PFSK-1 (cell line): Measurements from ENCODE around the gene MGA. TPM values are rescaled to one million over a fixed set of nuclear protein-coding genes. Genes with fewer than 3 reads are reported as not detected.

ENCODE experiments used
- FOXP2 ChIP-seq: optimal IDR thresholded peaks from 2 replicates; pipeline ENCODE3; 2011; ENCODE audit warnings: borderline replicate concordance, control low read depth, inconsistent platforms; ENCODE audit not compliant: insufficient read depth; ENCODE audit errors: extremely low read length, extremely low read depth
- POLR2AphosphoS5 ChIP-seq: IDR thresholded peaks from 2 replicates; pipeline ENCODE4 v1.6.1; 2012; ENCODE audit warnings: low read depth, mild to moderate bottlenecking, control low read depth, low read length, moderate library complexity
- SIN3A ChIP-seq: IDR thresholded peaks from 2 replicates; pipeline ENCODE4 v1.6.1; 2012; ENCODE audit warnings: mild to moderate bottlenecking, low read length, moderate library complexity, borderline replicate concordance; ENCODE audit not compliant: insufficient read depth
- TAF1 ChIP-seq: IDR thresholded peaks from 2 replicates; pipeline ENCODE4 v1.6.1; 2012; ENCODE audit warnings: low read length, control low read depth, borderline replicate concordance; ENCODE audit not compliant: insufficient read depth
- polyA plus RNA-seq: library from polyadenylated mRNA; unstranded; fragments of >200 nt; gene quantifications from one replicate; pipeline ENCODE4 v1.2.1, GENCODE V29; 2012; ENCODE audit warnings: low read depth, missing spikeins; ENCODE audit not compliant: insufficient read length
- TF ChIP-seq, protein P1 (sequence below), 2 experiments: IDR thresholded peaks; 2 replicates each; pipeline versions ENCODE4 v1.6.1 to v1.8.0; 2011 to 2012; ENCODE audit warnings: low read depth in 2 of 2, low read length in 2 of 2, control low read depth in 1 of 2, inconsistent platforms in 1 of 2, mild to moderate bottlenecking in 1 of 2, moderate library complexity in 1 of 2; ENCODE audit not compliant: insufficient read depth in 1 of 2

Gene MGA
- polyA plus RNA-seq, result 6.5 TPM

DNA sequence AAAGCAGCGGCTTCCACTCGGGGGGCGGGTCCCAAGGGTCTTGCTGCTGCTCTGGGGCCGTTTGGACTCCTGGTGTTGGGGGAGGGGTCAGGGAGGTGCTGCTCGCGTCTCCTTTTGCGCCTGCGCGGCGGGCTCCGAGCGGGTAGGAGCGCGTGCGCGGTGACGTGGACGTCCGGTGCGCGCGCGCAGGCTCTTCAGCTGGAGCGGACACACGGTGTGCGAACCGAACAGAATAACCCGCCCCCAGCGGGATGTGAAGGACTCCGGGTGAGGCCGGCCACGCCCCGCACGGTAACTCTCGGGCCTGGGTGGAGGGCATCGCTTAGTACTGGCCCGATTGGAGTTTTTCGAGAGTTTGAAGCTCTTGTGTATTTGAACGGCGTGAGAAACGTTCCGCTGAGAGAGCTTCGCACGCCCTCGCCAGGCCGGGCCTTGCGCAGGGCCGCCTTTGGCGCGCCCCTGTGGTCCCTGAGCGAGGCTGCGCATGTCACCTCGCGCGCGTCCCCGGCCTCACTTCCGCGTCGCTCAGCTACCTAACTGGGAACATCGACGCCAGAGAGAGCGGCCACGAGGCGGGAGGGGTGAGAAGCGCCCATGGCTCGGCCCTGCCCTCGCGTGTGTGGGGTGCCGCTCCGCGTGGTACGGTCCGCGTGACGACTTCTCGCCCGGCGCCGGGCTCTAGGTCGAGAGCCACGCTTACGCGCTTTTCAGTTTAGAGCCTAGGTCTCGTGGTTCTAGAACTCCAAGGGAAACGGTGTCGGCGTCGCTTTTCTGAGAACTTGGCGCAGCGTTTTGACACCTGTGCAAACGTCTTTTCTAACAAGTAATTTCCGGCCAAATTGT is at the start of gene MGA:
Gene MGA (plus strand): TSS at position 171 of the 843 bp plus-strand sequence.
- TF ChIP-seq POLR2AphosphoS5 (no peak), SIN3A (no peak), TAF1 (no peak), FOXP2 (no peak)
- TF ChIP-seq, protein P1, sequence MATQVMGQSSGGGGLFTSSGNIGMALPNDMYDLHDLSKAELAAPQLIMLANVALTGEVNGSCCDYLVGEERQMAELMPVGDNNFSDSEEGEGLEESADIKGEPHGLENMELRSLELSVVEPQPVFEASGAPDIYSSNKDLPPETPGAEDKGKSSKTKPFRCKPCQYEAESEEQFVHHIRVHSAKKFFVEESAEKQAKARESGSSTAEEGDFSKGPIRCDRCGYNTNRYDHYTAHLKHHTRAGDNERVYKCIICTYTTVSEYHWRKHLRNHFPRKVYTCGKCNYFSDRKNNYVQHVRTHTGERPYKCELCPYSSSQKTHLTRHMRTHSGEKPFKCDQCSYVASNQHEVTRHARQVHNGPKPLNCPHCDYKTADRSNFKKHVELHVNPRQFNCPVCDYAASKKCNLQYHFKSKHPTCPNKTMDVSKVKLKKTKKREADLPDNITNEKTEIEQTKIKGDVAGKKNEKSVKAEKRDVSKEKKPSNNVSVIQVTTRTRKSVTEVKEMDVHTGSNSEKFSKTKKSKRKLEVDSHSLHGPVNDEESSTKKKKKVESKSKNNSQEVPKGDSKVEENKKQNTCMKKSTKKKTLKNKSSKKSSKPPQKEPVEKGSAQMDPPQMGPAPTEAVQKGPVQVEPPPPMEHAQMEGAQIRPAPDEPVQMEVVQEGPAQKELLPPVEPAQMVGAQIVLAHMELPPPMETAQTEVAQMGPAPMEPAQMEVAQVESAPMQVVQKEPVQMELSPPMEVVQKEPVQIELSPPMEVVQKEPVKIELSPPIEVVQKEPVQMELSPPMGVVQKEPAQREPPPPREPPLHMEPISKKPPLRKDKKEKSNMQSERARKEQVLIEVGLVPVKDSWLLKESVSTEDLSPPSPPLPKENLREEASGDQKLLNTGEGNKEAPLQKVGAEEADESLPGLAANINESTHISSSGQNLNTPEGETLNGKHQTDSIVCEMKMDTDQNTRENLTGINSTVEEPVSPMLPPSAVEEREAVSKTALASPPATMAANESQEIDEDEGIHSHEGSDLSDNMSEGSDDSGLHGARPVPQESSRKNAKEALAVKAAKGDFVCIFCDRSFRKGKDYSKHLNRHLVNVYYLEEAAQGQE (IDR thresholded peaks at IDR 0.05; ENCODE audit: insufficient read depth in 1 of 2, low read depth in 2 of 2, low read length in 2 of 2), result no peak

DNA sequence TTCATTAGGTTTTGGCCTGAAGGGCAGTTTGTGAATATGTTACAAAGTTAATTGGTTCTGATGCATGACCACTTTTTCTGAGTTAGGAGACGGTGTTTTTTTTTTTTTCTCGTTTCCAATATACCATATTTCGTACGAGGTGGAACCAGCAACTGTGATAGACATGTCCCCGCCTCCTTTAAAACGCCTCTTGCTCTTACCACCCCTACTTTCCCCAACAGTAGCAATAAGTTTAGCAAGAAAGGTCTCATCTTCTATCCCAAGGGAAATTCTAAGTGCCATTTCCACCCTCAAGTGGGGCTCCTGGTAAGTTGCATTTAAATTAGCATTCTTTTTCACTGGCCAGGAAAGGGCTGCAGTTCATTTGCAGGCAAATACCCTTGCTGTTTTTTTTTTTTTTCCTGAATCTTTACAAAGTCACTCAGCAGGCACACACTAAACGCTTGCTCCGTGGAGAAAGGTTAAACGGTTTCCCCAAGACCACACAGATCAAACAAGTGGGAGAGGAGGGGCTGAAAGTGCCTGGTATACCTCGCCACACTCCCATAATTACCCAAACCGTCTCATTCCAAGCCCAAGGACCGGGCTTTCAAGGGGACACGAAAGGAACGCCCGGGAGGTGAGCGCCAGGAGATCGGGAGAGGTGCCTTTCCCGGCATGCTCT is 39.5 kb upstream of the MGA start:
- TF ChIP-seq FOXP2 (no peak), TAF1 (no peak), POLR2AphosphoS5 (no peak), SIN3A (no peak)
- TF ChIP-seq, protein P1 (IDR thresholded peaks at IDR 0.05; ENCODE audit: insufficient read depth in 1 of 2, low read depth in 2 of 2, low read length in 2 of 2), result no peak

DNA sequence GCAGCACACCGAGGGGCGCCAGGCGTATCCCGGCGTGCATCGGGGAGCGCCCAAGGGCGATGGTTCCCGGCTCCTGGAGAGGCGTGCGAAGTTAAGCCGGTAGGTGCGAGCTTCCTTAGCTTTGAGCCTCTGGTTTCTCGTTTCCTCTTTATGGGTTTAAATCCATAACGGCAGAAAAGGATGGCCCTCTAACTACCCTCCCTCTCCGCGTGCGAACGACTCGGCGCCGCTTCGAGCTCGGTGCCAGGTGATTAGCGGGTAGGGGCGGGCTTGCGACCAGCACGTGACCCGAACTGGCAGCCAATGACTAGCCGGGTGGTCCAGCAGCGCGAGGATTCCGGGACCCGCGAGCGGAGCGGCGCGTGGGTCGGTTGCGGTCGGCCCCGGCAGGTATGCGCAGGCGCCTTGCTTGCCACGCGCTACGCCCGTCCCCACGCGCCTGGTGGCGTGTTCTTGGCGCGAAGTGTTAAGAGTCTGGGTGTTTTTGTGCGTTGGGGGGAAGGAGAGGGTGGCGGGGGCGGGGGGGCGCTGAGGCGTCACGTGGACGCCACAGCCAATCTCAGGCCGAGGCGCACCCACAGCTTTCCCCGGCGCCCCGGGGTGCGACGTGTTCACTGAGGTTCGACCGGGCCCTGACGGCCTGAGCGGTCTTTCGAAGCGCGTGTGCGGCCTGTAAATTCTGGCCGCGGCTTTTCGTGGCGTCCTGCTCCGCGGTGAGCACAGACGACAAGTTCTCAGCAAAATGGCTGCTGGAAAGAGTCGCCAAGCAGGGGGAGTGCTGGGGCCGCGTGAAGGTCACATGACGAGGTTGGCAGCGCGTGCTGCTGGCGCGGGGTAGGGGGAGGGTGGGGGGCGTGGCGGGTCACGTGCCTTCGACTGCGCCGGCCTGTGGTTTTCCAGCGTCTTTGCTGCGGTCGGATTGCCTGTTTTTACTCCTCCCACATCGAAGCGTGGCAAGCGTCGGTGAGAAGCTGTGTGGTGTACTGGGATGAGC is 38.7 kb upstream of the MGA start:
- TF ChIP-seq POLR2AphosphoS5, result peak; percentile 49
- TF ChIP-seq FOXP2, result peak; percentile 69
- peak; percentile 33; the same call in 1 of the 2 replicates for TF ChIP-seq TAF1
- TF ChIP-seq, protein P1 (IDR thresholded peaks at IDR 0.05; ENCODE audit: insufficient read depth in 1 of 2, low read depth in 2 of 2, low read length in 2 of 2), result no peak; a peak in 1 of 4 replicates
- no peak for TF ChIP-seq SIN3A

DNA sequence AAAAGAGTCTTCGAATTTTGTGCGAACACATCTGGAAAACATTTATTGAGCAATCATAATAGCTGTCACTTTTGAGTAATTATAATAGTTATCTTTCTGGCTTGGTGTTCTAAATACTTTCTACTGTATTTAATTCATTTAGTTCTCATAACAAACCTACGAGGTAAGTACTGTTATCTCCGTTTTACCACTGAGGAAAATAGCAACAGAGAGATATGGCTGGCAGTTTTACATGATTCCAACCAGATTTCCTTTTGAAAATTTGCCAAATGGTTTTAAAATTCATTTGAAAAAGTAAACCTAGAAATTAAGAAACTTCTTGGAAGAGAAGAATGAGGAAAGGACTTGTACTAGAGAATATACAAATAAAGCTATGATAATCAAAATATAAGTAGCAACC is 37.3 kb upstream of the MGA start:
- TF ChIP-seq, protein P1 (IDR thresholded peaks at IDR 0.05; ENCODE audit: insufficient read depth in 1 of 2, low read depth in 2 of 2, low read length in 2 of 2), result no peak
- TF ChIP-seq TAF1 (no peak), SIN3A (no peak), POLR2AphosphoS5 (no peak), FOXP2 (no peak)
